Dedifferentiated amniotic fluid mesenchymal stem cell (primary cell): Measurements from ENCODE around the gene MTRF1L.
A peak's percentile ranks its signal among the peaks of the same experiment; 100 is the strongest.
"Not testable (repeated sequence)": the region's sequence is repeated elsewhere in the genome, so short reads cannot be mapped to it uniquely, and the experiment has no call there.

Source experiments
- DNase-seq: peaks from one replicate; pipeline ENCODE4 v3.0.0-alpha.2; 2016; ENCODE audit errors: extremely low spot score

MTRF1L gene

DNA sequence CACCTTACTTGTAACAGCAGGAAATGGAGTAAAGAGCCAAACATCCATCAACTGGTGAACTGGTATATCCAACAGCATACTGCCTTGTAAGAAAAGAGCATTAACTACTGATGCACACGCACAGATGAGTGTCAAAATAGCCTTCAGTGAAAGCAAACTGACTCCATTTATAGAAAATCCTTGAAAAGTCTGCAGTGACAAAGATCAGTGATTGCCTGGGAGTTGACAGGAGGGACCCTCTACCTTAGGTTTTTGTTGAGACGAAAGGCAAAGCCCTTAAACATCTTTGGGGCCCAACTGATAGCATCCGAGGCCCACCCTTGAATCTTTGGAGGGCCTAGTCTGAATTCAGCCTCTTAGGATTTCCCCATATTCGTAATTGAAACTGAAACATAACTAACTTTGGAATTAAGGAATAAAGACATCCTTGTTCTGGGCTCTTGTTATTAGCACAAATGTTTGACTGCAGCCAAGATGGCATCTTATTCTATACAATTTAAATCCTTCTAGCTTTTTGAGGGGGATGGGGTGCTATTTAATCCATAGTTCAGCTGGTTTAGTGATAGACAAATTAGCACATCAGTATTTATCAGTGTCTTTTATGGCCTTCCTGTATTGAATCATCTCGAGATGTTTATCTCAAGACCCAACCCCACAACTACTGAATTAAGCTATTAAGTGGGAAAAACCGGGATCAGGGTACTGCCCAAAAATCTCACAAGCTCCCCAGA, 32.7 kb downstream of the MTRF1L start:
- no peak for DNase-seq

DNA sequence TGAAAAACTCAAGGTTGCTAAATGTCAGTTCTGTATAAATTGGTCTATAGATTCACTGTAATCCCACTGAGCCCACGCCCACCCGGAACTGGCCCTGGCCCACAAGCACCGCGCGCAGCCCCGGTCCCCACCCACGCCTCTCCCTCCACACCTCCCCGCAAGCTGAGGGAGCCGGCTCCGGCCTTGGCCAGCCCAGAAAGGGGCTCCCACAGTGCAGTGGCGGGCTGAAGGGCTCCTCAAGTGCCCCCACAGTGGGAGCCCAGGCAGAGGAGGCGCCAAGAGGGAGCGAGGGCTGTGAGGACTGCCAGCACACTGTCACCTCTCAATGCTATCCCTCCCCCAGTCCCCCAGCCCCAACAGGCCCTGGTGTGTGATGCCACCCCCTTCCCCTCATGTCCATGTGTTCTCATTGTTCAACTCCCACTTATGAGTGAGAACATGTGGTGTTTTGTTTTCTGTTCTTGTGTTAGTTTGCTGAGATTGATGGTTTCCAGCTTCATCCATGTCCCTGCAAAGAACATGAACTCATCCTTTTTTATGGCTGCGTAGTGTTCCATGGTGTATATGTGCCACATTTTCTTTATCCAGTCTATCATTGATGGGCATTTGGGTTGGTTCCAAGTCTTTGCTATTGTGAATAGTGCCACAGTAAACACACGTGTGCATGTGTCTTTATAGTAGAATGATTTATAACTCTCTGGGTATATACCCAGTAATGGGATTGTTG, 36.2 kb downstream of the MTRF1L start:
- DNase-seq, result not testable (repeated sequence)

DNA sequence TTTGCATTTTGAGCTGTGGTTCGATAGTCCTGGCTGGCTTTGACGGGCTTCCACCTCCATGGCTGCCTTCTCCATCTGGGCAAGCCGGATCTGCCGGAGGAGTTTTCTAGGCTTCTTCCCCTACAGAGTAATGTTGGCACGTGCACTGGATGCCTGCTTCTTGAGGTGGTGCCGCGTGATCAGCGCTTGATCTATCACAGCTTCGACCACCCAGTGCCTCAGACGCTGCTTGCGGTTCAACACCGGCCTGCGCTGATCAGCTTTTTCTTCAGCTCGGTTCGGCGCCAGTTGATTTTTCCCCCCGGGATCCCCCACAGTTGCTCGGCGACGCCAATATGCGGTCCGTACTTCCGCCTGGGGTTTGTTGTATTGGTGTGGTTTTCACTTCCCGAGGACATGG, 43.2 kb downstream of the MTRF1L start:
- no peak for DNase-seq

DNA sequence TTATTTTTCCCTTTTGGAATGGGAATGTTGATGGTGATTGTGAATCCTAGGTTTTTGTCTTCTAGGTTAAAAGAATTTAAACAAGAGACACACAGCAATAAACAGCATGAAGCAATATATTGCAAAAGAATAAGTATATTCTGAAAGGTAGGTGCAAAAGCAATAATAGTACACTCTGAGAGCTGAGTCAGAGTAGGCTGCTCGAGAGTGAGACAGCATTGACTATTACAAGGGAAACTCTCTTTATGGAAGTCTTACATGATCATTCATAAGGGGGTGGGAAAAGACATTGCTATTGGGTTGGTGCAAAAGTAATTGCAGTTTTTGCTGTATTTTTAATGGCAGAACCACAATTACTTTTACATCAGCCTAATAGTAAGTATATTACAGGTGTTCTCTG, 44.7 kb downstream of the MTRF1L start:
- no peak for DNase-seq

DNA sequence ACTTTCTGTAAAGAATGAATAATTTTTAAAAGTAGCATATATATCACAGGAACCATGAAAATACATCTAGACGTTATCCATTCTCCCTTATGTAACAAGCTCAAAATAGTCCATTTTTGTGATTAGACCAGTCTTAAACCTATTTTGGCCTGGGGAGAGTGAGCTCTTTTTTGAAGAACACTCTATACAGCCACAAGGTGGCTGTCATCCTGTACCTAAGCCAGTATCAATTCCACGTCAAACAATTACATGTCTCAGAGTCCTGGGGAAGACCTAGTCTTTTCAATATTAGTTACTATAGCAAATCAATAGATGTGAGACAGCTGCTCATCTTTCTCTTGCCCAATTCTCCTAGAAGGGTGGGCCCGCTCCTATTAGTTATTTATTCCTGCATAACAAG, 48.1 kb downstream of the MTRF1L start:
- DNase-seq, result no peak

DNA sequence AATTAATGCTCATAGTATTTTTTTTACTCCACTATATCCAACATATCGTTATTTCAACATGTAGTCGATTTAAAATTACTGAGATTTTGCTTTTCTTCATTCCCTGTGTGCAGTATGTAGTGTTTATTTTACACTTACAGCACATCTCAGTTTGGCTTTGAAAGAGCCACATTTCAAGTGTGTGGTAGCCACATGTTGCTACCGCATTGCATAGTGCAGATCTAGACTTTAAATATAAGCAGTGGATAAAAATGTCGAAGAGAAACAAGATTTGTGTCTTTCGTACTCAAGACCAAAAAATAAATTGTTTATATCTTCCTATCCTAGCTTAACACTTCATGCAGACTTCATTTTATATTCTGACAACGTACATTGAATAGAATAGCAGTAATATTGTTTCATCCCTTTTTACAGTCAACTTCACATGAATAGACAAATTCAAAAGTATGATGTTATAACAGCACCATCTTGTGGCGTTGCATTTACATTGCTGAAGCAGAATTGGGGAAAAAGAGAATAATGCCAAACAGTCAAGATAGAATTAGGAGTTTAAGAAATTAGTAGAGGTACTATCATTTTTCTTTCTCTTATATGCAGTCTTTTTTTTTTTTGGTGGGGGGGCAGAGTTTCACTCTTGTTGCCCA, 49.5 kb downstream of the MTRF1L start:
- peak; percentile 56 for DNase-seq

DNA sequence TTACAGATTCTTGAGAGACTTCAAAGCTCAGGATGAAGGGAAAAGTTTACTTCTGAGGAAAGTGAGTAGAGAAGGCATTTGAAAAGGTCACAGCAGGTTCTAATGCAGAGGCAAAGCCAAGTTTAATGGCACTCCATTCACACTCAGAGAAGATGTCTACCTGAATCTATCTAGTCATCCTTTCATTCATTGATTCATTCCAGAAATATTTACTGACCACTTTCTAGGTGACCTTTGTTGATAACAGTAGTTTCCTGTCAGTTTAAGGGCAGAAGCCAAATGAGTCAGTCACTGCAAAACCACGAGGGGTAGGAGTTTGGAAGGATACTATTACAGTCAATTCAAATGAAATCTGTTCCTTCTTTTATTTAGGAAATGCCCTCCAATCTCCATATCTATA, 50.5 kb downstream of the MTRF1L start:
- DNase-seq, result no peak

DNA sequence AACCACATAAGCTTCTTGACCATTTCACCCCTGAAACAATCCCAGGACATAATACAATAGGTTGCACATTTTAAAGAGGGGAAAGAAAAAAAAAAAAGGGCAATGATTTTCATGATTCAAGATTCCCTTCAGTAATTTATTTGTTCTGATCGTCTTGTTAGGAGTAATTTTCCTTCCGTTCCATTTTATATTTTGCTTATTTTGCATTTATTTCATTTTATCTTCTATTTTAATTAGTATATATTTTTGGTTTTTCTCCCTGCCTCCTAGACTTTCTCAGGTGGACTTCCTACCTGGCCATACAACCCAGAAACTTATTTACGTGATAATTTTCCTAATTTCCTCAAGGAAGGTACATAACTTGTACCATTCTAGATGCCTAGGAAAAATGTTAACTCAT, 52.3 kb downstream of the MTRF1L start:
- DNase-seq, result no peak

DNA sequence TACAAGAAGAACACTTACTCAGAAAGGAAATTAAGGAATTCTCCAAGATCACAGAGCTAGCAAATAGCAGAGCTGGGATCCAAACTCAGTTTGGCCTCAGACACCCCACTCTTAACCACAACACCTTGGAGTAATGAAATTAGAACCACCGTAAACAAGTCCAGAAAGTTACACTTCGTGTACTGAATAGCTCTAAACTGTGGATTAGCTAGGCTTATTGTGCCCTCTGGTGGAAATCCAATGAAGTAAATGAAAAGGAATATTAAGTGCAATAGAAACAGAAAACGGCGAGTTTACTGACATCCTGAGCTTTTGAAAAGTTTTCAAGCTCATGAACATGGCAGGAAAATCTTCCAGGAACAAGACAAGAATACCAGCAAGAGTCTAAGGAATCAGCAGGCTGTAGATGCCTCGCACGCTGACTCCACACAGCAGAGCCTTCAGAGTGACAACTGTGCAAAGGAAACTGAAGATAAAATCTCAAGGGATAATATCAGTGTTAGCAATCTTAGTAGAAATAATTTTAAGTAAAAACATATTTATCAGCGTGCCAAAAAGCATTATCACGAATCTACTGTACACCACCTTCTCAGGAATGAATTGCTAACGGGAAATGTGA, 54.2 kb downstream of the MTRF1L start:
- DNase-seq, result peak; percentile 50

DNA sequence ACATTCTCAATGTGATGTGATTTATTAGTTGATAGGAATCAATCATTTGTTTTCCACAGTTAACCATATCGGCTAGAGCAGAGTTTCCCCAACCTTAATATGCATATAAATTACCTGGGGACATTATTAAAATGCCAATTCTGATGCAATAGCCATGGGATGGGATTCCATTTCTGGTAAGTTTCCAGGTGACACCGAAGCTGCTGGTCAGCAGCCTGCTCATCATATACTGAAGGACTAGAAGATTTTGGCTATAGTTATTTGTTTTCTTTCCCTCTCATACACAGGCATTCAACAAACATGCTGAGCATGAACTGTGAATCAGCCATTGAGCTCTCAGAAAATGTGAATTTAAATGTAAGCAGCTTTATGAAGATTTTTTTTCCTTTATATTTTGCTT, 55.5 kb downstream of the MTRF1L start:
- no peak for DNase-seq

DNA sequence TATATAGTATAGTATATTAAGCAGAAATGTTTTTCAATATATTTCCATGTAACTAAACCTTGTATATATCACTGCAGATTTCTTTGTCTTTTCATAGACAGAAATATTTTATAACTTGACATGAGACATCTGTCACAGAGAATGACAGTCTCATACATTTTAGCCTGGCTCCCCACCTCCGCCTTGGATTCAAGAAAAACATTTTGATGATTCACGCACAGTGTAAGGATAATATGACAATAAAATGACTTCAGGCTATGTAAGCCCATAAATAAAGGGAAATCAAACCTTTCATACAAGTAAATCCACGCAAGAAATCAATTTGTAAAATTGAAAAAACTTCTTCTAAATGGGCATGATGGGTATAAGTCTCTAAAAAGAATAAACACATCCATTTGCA, 56.0 kb downstream of the MTRF1L start:
- no peak for DNase-seq

DNA sequence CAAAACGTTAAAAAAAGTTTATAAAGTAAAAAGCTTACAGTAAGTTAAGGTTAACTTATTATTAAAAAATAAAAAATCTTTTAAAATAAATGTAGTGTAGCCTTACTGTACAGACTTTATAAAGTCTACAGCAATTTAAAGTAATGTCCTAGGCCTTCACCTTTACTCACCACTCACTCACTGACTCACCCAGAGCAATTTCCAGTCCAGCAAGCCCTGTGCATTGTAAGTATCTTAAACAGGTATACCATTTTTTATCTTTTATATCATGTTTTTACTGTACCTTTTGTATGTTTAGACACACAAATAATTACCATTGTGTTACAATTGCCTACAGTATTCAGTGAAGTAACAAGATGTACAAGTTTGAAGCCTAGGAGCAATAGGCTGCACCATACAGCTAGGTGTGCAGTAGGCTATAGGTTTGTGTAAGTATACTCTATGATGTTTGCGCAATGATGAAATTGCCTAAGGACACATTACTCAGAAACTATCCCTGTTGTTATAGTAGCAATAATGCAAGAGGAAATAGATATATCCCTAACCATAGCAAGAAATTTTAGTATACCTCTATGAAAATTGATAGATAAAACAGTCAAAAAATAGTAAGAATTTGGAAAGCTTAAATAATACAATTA, 59.1 kb downstream of the MTRF1L start:
- no peak for DNase-seq

DNA sequence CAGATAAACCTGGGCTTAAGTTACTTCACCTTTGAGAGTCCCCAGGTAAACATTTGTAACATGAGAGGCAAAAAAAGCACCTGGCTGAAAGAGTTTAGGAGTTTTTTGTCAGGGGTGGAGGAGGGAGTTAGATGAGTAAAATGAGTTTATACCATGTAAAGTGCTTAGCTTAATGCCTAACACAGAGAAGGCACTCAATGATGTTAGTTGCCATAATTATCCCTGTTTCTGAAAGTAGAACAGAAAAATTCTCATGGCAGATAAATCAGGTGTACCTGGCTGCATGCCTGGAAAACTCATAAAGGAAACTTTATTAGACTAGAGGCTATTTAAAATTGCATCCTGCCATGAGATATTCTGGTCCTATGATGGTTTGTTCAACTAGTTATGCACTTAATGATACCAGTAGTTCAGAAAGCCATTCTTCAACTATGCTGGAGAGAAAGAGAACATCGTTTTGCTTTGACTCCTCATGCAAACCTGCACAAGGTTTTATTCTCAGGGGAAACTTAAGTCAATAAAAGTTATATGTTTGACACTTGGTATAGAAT, 60.1 kb downstream of the MTRF1L start:
- no peak for DNase-seq

DNA sequence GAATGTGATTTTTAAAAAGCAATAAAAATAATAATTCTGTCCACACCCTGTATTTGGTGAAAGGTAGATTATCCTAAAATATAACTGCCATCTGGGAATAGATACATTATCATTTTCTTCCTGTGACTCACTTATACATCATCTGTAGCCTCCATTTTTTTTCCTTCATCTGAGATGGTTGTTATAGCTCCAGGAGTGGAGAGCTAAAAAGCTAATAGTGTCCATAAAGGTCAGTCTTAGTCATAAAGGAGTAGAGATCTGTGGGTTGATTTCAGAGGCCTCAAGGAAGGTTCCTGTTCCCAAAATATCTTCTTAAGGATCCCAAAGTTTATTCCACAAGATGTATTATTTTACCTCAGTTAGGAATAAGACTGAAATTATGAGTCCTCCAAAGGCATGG, 60.8 kb downstream of the MTRF1L start:
- DNase-seq, result no peak
